ENCODE data around the gene ME1.

ME1 gene

GRCh38 chr6:83476971-83477370 is 46.1 kb upstream of the ME1 start:
- Histone ChIP-seq H3K4me2 (ENCODE audit: low read depth, low read length, poor library complexity, severe bottlenecking) (no peak overlapping the region), H4K20me1 (ENCODE audit: insufficient read depth, low read length, poor library complexity, severe bottlenecking) (no peaks in the 10 kb centered on the region), H3K9ac (ENCODE audit: low read depth, low read length, poor library complexity, severe bottlenecking) (no peak overlapping the region), H2AFZ (ENCODE audit: low read length) (no peak overlapping the region), H3K79me2 (ENCODE audit: insufficient read depth, low read length) (no peaks in the 10 kb centered on the region), H3K27me3 (ENCODE audit: insufficient read depth, low read length, poor library complexity, severe bottlenecking) (no peaks in the 10 kb centered on the region), H3K9me2 (replicated peaks; ENCODE audit: low read depth, low read length) (no peaks in the 10 kb centered on the region), H3K4me1 (ENCODE audit: insufficient read depth, low read length, poor library complexity, severe bottlenecking) (no peaks in the 10 kb centered on the region), H3F3A (ENCODE audit: low read depth) (no peaks in the 10 kb centered on the region), H3K4me3 (ENCODE audit: low read length, poor library complexity, severe bottlenecking) (no peak overlapping the region), H3K9me3 (ENCODE audit: insufficient read depth, low read depth, low read length) (no peaks in the 10 kb centered on the region), H3K36me3 (ENCODE audit: insufficient read depth, low read length) (no peaks in the 10 kb centered on the region)
- TF ChIP-seq, protein P1, sequence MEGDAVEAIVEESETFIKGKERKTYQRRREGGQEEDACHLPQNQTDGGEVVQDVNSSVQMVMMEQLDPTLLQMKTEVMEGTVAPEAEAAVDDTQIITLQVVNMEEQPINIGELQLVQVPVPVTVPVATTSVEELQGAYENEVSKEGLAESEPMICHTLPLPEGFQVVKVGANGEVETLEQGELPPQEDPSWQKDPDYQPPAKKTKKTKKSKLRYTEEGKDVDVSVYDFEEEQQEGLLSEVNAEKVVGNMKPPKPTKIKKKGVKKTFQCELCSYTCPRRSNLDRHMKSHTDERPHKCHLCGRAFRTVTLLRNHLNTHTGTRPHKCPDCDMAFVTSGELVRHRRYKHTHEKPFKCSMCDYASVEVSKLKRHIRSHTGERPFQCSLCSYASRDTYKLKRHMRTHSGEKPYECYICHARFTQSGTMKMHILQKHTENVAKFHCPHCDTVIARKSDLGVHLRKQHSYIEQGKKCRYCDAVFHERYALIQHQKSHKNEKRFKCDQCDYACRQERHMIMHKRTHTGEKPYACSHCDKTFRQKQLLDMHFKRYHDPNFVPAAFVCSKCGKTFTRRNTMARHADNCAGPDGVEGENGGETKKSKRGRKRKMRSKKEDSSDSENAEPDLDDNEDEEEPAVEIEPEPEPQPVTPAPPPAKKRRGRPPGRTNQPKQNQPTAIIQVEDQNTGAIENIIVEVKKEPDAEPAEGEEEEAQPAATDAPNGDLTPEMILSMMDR (conservative IDR thresholded peaks at IDR 0.05; ENCODE audit: low read length): no peak
- TF ChIP-seq EZH2phosphoT487 (IDR thresholded peaks at IDR 0.05; ENCODE audit: borderline replicate concordance): no peak

DNA sequence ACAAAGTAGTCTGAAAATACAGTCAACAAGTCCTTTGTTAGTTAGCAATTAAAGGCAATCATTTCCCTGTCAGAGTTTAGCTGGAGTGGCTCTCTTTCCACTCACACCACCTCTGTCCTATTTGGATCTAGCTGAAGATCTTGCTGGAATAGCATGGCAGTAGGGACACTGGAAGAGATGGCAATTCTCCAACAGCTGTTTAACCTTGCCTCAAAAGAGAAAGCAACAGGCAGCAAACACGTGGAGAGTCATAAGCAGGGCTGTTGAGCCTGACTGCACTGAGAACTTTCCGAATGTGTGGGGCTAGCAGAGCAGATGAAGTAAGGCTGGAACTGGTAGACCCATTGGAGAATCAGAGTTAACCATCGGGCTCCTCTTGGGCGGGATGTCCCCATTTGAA is 43.5 kb upstream of the ME1 start:
- H3K4me2 ChIP-seq (ENCODE audit: low read depth, low read length, poor library complexity, severe bottlenecking): no peak overlapping the region
- no peaks in the 10 kb centered on the region for H3K79me2 ChIP-seq (ENCODE audit: insufficient read depth, low read length)
- H3K9me3 ChIP-seq (ENCODE audit: insufficient read depth, low read depth, low read length): no peaks in the 10 kb centered on the region
- no peaks in the 10 kb centered on the region for H3F3A ChIP-seq (ENCODE audit: low read depth)
- H3K4me1 ChIP-seq (ENCODE audit: insufficient read depth, low read length, poor library complexity, severe bottlenecking): no peaks in the 10 kb centered on the region
- H3K9me2 ChIP-seq (replicated peaks; ENCODE audit: low read depth, low read length): no peaks in the 10 kb centered on the region
- no peak overlapping the region for H2AFZ ChIP-seq (ENCODE audit: low read length)
- no peak overlapping the region for H3K9ac ChIP-seq (ENCODE audit: low read depth, low read length, poor library complexity, severe bottlenecking)
- no peaks in the 10 kb centered on the region for H3K27me3 ChIP-seq (ENCODE audit: insufficient read depth, low read length, poor library complexity, severe bottlenecking)
- H3K4me3 ChIP-seq (ENCODE audit: low read length, poor library complexity, severe bottlenecking): no peak overlapping the region
- TF ChIP-seq EZH2phosphoT487 (IDR thresholded peaks at IDR 0.05; ENCODE audit: borderline replicate concordance): no peak
- TF ChIP-seq, protein P1 (conservative IDR thresholded peaks at IDR 0.05; ENCODE audit: low read length): no peak
- H3K36me3 ChIP-seq (ENCODE audit: insufficient read depth, low read length): no peaks in the 10 kb centered on the region
- H4K20me1 ChIP-seq (ENCODE audit: insufficient read depth, low read length, poor library complexity, severe bottlenecking): no peaks in the 10 kb centered on the region

DNA sequence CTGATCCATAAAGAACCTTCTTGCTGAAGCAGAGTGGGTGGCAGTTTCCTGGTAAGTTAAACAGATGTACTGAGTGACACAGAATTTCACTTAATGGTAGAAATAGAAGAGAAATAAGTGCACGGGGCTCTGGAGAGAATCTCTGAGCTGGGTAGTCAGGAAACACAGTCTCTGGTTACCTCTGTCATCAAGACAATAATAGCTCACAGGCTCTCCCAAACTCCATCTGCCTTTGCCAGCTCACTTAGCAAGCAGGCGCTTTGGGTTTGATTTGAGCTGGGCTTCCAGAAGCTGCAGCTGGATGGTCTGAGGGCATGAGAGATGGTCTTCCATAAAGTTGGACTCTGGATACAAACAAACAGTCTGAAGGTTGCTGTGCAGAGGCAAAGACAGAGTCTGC is 41.9 kb upstream of the ME1 start:
- no peak overlapping the region for H3K9ac ChIP-seq (ENCODE audit: low read depth, low read length, poor library complexity, severe bottlenecking)
- TF ChIP-seq, protein P1 (conservative IDR thresholded peaks at IDR 0.05; ENCODE audit: low read length): no peak
- no peak for TF ChIP-seq EZH2phosphoT487 (IDR thresholded peaks at IDR 0.05; ENCODE audit: borderline replicate concordance)
- no peaks in the 10 kb centered on the region for H3K9me2 ChIP-seq (replicated peaks; ENCODE audit: low read depth, low read length)
- no peaks in the 10 kb centered on the region for H3F3A ChIP-seq (ENCODE audit: low read depth)
- H3K36me3 ChIP-seq (ENCODE audit: insufficient read depth, low read length): no peaks in the 10 kb centered on the region
- no peaks in the 10 kb centered on the region for H3K27me3 ChIP-seq (ENCODE audit: insufficient read depth, low read length, poor library complexity, severe bottlenecking)
- no peak overlapping the region for H2AFZ ChIP-seq (ENCODE audit: low read length)
- H3K4me2 ChIP-seq (ENCODE audit: low read depth, low read length, poor library complexity, severe bottlenecking): no peak overlapping the region
- H3K4me3 ChIP-seq (ENCODE audit: low read length, poor library complexity, severe bottlenecking): no peak overlapping the region
- no peaks in the 10 kb centered on the region for H3K4me1 ChIP-seq (ENCODE audit: insufficient read depth, low read length, poor library complexity, severe bottlenecking)
- no peaks in the 10 kb centered on the region for H3K9me3 ChIP-seq (ENCODE audit: insufficient read depth, low read depth, low read length)
- no peaks in the 10 kb centered on the region for H3K79me2 ChIP-seq (ENCODE audit: insufficient read depth, low read length)
- H4K20me1 ChIP-seq (ENCODE audit: insufficient read depth, low read length, poor library complexity, severe bottlenecking): no peaks in the 10 kb centered on the region
